GM18511 (cell line): Measurements from ENCODE around the gene GALNT10.

Experiments
- ATAC-seq: cut with Tn5 transposase; IDR thresholded peaks from one replicate; pipeline ENCODE4 v1.9.1; 2021; ENCODE audit warnings: mild to moderate bottlenecking, moderate library complexity; ENCODE audit not compliant: unreplicated experiment

Gene GALNT10

DNA sequence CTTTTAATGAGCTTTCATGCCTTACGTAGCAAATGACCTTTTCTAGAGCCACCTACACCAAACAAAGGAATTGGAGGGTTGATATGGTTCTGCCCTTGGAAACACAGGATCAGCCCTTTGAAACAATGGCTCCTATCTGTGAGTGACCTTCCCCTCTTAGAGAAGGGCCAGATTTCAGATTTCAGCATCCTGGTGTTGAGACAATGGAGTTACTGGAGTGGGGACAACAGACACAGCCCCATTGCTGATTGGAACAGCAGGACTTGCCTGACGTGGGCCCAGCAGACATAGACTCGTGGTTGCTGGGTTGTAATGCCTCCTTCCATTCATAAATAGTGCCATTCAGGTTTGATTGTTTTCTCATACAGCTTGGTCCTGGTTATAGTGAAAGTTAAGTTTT, 96.0 kb downstream of the GALNT10 start:
- no peak for ATAC-seq

DNA sequence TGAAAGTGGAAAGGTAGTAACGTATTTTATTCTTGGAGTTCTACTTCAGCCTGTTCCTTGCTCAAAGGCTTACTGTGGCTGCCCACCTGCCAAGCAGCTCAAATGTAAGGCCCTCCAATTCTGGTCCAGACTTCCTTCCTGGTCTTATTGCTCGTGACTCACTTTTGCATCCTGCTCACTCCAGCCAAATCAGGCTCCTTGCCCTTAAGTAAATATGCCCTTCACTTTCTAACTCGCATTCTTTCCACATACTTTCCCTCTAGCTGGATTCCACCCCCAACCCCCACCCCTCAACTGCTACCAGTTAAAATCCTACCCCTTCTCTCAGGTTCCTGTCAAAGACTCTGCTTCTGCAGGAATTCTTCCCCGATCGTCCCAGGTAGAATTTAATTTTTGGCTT, 96.6 kb downstream of the GALNT10 start:
- no peak for ATAC-seq

DNA sequence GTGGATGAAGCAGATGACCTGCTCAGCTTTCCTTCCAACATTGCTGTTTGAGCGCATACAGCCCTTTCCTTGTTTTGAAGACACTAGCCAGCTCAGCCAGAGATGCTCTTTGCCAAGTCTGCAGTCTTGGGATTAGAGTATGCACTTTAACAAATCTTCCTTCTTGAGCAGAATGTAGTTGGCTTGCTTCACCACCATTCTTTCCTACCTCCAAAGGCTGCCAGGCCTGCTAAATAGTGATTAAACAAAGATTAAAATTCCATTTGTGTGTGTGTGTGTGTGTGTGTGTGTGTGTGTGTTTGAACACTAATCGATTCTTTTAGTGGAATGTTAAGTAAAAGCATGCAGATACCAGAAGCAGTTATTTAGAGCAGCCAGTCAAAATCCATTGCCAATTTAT, 97.6 kb downstream of the GALNT10 start:
- ATAC-seq = no peak

DNA sequence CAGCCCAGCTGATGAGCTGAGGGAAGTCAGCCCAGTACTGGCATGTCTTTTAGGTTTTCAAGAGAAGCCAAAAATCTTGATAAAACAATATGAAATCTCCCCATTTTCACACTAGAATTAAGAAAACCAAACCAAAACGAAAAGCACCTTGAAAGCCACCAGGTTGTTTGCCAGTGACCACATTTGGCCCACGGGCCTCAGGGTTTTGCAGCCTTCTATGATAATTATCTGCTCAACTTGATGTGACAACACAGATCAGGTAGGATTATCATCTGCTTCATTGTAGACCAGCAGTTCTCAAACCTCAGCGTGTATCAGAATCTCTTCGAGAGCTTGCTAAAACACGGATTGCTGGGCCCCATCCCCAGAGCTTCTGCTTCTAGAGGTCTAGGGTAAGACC, 101.4 kb downstream of the GALNT10 start:
- no peak for ATAC-seq

DNA sequence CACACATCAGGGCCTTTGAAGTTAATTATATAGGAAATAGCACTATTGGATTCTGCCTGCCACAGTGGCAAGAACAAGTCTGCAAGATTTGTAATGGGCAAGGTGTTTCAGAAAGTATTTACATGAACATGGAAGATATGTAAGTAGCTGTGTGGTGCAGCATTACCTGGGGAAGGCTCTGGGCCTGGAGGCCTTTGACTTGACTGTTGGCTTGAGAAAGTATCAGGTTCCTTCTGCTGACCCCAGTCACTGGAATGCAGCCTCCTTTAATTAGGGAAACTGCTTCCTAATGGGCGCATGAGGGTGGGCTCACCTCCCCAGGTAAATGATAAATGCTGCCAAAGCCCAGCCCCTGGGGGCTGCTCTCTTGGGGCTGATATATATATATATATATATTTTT, 102.7 kb downstream of the GALNT10 start:
- no peak for ATAC-seq

DNA sequence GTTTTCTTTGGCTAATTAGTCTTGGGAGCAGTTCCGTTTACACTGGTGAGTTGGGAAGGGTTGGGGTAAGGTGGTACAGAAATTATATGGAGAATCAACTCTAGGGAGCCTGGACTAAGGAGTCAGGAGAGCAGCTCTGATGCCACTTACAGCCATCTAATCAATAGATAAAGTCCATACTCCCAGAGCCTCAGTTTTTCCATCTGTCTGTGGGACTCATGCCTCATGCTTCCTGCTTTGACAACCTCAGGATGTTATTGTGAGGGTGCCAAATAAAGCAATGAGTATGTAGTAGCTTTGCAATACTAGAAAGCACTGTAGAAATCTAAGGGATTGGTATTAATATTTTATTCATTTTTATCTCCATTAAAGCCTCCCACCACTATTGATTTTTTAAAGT, 105.0 kb downstream of the GALNT10 start:
- no peak for ATAC-seq

DNA sequence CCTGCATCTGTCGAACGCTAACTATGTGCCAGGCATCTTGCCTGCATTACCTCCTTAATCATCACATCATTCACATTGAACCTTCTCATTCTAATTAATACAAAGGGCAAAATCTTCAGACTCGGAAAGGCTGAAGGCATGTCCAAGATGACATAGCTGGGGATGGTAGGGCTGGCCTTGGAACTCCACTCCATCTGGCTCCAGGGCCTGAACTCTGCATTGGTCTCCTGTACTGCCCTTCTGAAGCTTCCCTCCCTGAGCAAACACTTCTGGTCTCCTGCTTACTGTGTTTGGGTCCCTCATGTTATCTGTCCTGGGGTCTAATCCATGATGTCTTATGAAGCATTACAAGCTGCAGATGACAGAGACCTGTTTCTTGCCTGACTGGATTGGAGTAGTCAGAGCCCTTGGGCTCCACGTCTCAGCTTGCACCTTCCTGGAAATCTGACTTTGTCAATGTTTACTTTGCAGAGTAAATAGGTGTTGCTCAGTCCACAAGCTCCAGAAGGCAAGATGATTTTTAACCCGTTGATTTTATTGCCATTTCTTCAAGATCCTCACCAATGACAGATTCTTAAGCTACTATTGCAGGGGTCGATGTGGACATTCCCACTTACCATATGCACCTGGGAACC, 106.1 kb downstream of the GALNT10 start:
- ATAC-seq = no peak

DNA sequence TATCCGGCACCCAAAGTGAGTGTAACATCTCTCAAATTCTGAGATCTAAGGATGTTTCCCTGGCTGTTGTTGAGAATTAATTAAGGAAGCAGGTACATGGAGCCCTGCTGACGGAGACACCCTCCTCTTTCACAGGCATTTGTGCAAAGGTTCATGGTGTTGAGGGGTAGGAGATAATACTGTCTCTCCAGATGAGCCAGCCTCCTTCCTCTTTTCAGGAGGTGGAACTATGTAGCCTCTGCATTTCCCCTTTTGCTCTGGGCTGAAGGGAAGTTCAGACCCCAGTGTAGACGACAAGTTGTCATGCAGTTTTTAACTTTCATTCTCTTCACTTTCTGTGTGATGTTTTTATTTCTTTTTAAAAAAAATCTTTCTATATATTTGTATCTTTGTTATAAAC, 107.5 kb downstream of the GALNT10 start:
- no peak for ATAC-seq

DNA sequence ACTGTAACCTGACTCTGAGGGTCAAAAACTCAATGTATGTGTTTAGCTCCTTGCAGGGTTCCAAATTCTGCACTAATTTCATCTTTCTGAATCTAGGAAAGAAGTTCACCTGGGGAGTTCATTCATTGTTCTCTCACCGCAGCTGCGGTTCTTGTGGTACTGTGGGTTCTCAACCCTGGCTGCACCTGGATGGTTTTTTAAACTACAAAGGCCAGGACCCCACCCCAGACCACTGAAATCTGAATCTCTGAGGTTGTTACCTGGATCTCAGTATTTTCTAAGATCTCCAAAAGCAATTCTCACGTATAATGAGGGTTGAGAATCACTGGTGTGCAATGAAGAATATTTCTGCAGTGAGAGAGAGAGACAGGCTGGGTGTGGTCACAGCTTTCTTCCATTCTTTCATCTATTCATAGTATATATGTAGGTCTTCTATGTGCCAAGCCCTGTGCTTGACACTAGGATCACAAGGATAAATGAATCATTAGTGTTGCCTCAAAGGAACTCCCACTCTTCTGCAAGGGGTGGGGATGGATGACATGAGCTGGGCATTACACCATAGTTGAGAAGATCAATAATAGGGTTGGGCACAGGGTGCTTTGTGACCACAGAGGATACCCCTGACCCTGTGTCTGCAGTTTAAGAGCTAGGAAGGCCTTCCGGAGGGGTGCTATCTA, 109.8 kb downstream of the GALNT10 start:
- no peak for ATAC-seq

DNA sequence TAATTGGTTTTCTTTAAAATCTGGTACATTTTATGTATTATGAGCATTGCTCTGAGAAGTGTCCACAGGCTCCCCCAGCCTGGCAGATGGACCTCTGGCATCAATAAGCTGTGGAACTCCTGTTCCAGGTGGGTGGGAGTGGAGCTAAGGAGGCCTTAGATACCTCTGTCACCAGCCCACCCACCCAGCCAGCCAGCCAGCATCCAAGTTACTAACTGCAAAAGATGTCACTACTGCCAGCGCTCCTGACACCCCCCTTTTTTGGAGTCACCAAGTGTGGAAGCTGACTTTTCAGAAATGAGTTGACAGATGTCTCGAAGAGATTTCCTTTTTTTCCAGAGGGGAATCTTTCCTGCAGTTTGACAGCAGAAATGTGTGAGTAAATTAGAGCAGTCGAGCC, 111.2 kb downstream of the GALNT10 start:
- no peak for ATAC-seq

DNA sequence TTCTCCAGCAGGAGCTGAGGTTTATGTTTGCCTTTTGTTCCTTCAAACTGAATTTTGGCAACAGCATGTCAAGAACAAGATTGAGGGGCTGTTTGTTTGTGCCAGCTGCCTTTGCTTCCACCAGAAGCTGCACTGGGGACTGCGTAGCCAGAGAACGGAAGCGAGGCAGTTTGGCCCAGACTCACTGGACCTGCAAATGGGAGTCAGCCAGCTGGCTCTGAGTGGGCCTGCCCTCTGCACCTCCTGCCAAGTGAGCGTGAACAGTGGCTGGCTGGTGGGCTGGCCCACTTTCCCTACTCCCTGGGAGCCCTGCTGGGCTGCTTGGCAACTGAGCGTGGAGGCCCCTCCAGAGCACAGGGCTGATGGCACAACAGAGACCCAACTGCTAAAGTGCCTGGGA, 111.6 kb downstream of the GALNT10 start:
- ATAC-seq = no peak

DNA sequence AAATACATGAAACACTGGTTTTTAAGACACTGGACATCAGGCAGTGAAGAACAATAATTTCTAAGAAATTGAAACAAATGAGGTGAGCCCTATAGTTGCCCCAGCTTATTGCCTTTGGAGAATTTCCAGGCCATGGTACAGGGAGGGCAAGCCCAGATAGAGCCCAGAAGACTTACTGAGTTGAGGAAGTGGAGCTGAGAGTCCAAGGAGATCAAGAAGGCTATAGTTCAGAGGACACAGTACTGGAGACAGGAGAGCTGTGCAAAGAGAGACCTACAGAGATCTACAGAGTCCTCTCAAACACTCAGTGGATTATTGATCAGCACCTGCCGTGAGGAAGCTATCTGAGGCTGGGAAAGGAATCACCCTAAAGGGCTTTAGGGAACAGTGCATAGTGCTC, 112.6 kb downstream of the GALNT10 start:
- ATAC-seq = no peak

DNA sequence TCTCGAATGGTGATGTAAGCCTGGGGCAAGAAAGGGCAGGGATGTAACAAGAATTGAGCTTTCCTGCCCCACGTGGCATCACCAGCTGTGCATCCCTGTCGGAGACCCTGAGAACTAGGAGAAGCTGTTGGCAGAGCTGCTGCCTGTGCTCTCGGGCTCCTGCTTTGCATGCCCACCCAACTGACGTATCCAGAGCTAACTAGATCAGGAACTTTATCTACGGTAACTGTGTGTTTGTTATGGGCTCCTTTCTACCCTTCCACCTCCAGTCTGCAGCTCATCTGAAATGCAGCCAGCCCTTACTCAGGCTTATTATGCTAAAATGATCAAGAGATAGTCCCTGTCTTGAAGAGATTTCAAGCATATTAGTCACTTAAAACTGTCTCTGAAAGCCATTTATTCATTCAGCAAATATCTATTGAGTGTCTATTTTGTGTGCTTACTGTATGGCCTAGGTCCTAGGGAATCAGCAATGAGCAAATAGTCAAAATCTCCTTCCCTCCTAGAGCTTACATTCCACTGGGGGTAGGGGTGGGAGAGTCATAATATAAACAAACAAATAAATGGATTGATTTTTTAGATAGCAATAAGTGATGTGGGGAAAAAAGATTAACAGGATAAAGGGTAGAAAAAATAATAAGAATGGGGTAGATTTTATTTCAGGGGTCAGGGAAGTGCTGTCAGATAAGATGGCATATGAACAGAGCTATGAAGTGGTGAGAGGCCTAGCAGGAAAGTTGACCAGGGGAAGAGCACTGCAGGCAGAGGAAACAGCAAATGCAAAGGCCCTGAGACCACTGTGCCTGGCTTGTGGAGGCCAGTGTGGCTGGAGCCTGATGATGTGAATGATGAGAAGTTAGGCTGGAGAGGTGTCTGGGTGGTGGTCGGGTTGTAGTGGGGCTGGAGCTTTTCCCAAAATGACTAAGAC, 118.2 kb downstream of the GALNT10 start:
- no peak for ATAC-seq

DNA sequence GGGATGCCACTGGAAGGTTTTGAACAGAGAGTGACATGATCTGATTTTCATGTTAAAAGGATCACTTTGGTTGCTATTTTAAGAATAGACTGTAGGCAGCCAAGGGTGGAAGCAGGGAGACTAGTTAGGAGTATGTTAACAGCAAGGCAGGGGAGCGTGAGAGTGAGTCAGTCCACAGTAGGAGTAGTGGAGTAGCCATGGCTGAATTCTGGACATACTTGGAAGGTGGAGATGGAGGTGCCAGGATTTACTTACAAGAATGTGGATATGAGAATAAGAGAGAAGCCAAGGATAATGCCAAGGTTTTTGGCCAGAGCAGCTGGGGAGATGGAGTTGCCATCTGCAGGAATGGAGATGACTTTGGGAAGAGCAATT, 118.8 kb downstream of the GALNT10 start:
- ATAC-seq = no peak

DNA sequence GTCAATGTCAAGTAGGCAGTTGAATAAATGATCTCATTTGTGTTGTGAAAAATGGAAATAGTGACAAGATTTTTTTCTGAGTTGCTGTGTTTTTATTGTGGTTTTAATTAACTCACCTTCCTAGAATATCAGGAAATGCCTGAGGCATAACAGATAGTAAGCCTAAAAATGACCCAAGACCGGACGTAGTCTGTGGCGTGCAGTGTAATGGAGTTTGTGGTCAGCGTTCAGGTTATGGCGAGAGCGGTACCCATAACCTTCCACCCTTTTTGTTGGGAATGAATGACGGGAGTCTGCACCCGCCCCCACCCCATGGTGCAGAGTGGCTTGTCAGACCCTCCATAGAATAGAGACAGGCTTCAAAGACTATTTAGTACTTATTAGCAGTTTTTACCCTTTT, 119.3 kb downstream of the GALNT10 start:
- ATAC-seq = no peak

DNA sequence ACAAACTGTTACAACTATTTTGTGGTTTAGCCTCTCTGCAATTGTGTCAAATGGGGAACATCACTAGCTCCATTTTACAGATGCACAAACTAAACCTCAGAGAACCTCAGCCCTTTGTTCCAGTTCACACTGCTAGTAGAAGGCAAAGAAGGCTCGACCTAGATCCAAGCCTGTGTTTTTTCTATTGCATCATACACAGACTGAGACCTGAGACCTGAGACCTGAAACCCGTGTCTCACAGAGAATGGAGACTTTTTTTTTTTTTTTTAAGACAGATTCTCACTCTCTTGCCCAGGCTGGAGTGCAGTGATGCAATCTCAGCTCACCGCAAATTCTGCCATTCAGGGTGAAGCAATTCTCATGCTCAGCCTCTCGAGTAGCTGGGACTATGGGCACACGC, 120.8 kb downstream of the GALNT10 start:
- peak; percentile 53 for ATAC-seq

DNA sequence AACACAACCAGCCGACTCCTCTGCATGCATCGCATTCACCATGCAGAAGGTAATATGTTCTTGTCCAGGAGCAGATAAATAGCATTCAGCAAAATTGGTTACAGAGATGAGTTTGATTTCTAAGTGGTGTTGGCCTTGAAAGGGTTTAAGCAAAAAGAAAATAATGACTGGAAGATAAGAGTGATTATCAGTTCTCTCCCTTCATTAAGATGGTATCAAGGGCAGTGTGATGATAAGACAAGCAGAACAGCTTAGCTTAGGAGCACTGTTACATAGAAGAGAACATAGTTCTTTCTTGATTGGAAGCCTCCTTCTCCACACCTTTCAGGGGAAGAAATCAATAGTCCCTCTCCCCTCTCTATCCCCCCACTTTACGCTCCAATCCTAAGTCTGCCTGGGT, 121.5 kb downstream of the GALNT10 start:
- ATAC-seq = no peak

DNA sequence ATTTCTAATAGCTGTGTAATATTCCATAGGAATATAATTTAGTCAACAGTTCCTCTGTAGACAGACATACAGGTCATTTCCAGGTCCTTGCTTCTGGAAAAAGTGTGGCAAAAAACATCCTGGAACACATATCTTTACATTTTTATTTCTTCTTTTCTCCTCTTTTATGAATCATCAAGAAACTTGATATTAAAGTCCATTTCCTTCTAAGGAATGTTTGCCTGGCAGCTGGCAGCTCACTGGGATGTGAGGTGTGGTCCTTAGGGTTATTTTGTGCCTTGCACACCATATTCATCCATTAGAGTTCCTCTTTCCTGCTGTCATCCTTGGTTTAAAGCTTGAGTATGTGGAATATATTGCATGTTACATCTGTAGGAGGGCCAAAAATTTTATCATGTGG, 122.0 kb downstream of the GALNT10 start:
- ATAC-seq = no peak

DNA sequence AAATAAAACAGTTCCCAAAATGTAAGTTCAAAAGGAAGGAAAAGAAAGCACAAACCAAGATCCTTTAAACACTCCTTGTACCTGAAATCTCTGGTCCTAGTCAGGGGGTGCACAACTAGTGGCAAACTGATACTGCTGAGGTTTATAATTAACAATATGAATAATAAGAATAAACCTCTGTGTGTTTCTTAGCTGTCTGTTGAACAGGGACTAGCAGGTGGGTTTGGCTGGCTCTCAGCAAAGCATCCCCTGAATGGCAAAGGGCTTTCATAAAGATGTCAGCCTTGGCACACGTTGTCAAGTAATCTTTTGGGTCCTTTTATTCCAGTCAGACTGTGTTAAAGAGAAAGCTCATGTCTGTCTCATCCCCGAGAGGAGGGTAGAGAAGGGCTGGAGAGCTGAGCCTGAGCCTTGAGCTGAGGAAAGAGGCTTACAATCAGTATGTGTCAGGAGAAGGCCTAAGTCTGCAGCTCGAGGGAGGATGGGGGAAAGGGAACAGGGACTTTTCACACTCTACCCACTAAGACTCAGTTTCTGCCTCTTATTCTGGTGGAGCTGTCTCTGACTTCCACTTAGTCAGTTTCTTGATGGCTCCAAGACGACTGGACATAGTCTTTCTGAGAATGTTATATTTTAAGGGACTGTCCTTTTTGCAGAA, 123.0 kb downstream of the GALNT10 start:
- peak; percentile 69 for ATAC-seq

DNA sequence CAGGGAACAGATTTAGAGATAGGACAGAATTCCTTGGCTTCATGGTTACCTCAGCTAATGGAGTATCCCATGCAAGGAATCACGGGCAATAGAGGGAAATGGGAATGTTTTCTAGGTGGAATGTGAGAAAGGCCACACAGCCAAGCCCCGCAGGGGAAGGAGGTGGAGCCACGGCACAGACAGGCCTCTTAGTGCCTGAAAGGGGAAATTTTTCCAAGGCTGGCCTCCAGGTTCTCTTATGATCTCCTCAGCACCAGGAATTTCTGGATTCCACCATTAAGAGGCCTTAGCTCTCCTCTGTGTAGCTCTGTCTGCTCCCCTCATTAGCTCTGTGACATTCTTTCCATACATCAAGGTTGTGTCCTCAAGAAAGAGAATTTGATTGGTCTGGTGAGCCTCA, 124.7 kb downstream of the GALNT10 start:
- no peak for ATAC-seq

DNA sequence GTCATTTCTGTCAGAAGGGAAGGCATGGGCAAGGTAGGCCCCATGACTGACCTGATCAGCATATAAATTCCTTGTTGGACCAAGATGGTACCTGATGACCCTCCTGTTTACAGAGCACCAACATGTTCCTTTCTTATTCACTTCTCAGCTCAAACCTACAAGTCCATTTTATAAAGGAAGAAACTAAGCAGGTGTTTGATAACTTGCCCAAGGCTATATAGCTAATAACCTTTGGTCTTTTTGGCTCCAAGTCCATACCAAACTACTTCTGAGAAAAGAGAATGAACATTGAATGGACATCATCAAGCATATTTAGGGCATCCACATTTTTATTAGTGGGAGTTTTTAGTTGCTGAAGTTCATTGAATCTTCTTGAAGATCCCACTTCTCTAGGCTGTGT, 125.2 kb downstream of the GALNT10 start:
- ATAC-seq = no peak
